ENCODE measurements around the gene TSPAN11. TPM values are rescaled to one million over a fixed set of nuclear protein-coding genes. Genes with fewer than 3 reads are reported as not detected.
A peak's percentile ranks its signal among the peaks of the same experiment; 100 is the strongest.

The TSPAN11 gene
- total RNA-seq, 4 donors from 2014 or later = 0.18 to 12.4 (median 1.5) TPM

GRCh38 chr12:30908076-30908721 lies 18.3 kb upstream of the TSPAN11 start:
- no peaks in the 10 kb centered on the region for H3K9me3 ChIP-seq
- DNase-seq = no peak
- H3K4me1 ChIP-seq = no peaks in the 10 kb centered on the region
- H3K4me3 ChIP-seq = no peak overlapping the region
- H3K27ac ChIP-seq = peak overlapping the region in 1 of 4 donors; percentile 59
- no peaks in the 10 kb centered on the region for H3K27me3 ChIP-seq
- TF ChIP-seq POLR2A (IDR thresholded peaks at IDR 0.05) (no peak), CTCF (IDR thresholded peaks at IDR 0.05) (no peak)
- no peaks in the 10 kb centered on the region for H3K36me3 ChIP-seq

GRCh38 chr12:30908722-30909348 lies 17.7 kb upstream of the TSPAN11 start:
- peak overlapping the region in 1 of 4 donors; percentile 59 for H3K27ac ChIP-seq
- no peak for DNase-seq
- TF ChIP-seq CTCF (IDR thresholded peaks at IDR 0.05) (no peak), POLR2A (IDR thresholded peaks at IDR 0.05) (no peak)

DNA sequence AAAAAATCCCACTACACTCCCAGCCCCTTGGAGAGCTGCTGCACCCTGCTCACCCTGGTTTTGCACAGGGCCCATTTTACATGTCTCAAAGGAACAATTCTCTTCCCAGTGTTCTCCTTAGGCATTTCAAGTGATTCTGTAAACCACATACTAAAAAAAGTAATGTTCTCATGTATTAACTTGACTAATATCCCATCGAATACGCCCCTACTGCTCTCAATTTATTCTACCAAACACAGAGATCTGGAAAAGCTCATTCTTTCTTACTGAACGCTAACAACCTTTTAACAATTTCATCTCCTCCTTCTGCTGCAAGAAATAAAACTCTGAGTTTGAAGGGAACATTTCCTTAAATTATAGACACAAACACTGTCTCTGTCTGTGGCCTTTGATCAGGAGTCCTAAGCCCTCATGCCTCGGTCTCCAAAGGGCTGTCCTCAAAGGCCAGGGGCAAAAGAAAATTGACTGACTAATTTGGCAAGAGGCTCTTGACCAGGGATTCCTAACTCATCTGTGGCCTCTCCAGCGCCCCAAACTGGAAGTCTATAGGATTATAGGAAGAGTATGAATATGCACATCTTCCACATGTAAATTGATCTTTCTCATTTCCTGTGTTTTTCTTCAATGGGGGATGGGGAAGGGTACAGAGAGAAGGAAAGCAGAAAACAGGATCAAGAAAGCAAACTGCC lies 17.1 kb upstream of the TSPAN11 start:
- no peaks in the 10 kb centered on the region for H3K27me3 ChIP-seq
- no peak overlapping the region for H3K4me3 ChIP-seq
- peak overlapping the region in 1 of 4 donors; percentile 59 for H3K27ac ChIP-seq
- no peak for DNase-seq
- no peaks in the 10 kb centered on the region for H3K9me3 ChIP-seq
- H3K4me1 ChIP-seq = no peaks in the 10 kb centered on the region
- no peak for TF ChIP-seq CTCF (IDR thresholded peaks at IDR 0.05)
- TF ChIP-seq POLR2A (IDR thresholded peaks at IDR 0.05) = no peak
- no peaks in the 10 kb centered on the region for H3K36me3 ChIP-seq

More at GRCh38 chr12:30908722-30909348, 17.7 kb upstream of the TSPAN11 start:
- no peaks in the 10 kb centered on the region for H3K4me1 ChIP-seq
- no peak overlapping the region for H3K4me3 ChIP-seq
- H3K27me3 ChIP-seq = no peaks in the 10 kb centered on the region
- H3K9me3 ChIP-seq = no peaks in the 10 kb centered on the region
- H3K36me3 ChIP-seq = no peaks in the 10 kb centered on the region

- Histone ChIP-seq H3K36me3 (no peaks in the 10 kb centered on the region), H3K9me3 (no peaks in the 10 kb centered on the region), H3K27me3 (no peaks in the 10 kb centered on the region), H3K4me3 (no peak overlapping the region), H3K27ac (peak overlapping the region in 1 of 4 donors; percentile 59), H3K4me1 (no peaks in the 10 kb centered on the region)
- DNase-seq = no peak
- TF ChIP-seq CTCF (IDR thresholded peaks at IDR 0.05) = no peak
- no peak for TF ChIP-seq POLR2A (IDR thresholded peaks at IDR 0.05)
Measured at GRCh38 chr12:30910038-30910350, 16.6 kb upstream of the TSPAN11 start.

- H3K4me1 ChIP-seq = no peaks in the 10 kb centered on the region
- H3K4me3 ChIP-seq = no peak overlapping the region
- TF ChIP-seq CTCF (IDR thresholded peaks at IDR 0.05) = no peak
- TF ChIP-seq POLR2A (IDR thresholded peaks at IDR 0.05) = no peak
- H3K9me3 ChIP-seq = no peaks in the 10 kb centered on the region
- H3K27ac ChIP-seq = no peak overlapping the region
- DNase-seq = no peak
- no peaks in the 10 kb centered on the region for H3K27me3 ChIP-seq
- H3K36me3 ChIP-seq = no peaks in the 10 kb centered on the region
Measured at GRCh38 chr12:30911207-30911606, 15.3 kb upstream of the TSPAN11 start.
